Neural cell (in vitro differentiated cells): Measurements from ENCODE around the gene ATP2A2.

Source experiments
- CTCF ChIP-seq: fragments of 450-650 bp; IDR thresholded peaks from 2 replicates; pipeline ENCODE4 v1.5.1; 2014; ENCODE audit warnings: antibody characterized with exemption, mild to moderate bottlenecking, moderate library complexity; ENCODE audit not compliant: poor library complexity, severe bottlenecking
- EP300 ChIP-seq: fragments of 450-650 bp; conservative IDR thresholded peaks from 2 replicates; pipeline ENCODE4 v1.6.1; 2014; ENCODE audit warnings: antibody characterized with exemption, mild to moderate bottlenecking, moderate library complexity; ENCODE audit not compliant: poor library complexity, severe bottlenecking
- EZH2 ChIP-seq: fragments of 200-600, 300-800 bp; shearing (Covaris generic), sonication (generic); IDR thresholded peaks from 2 replicates; pipeline ENCODE4 v1.6.1; 2014; ENCODE audit warnings: antibody characterized with exemption, low read length, borderline replicate concordance, mild to moderate bottlenecking; ENCODE audit not compliant: insufficient read depth, poor library complexity, severe bottlenecking
- MXI1 ChIP-seq: fragments of 450-650 bp; conservative IDR thresholded peaks from 2 replicates; pipeline ENCODE4 v1.6.1; 2014; ENCODE audit warnings: antibody characterized with exemption, mild to moderate bottlenecking; ENCODE audit not compliant: poor library complexity, severe bottlenecking
- POLR2AphosphoS5 ChIP-seq: IDR thresholded peaks from 2 replicates; pipeline ENCODE4 v1.6.1; 2012
- RAD21 ChIP-seq: fragments of 450-650 bp; conservative IDR thresholded peaks from 2 replicates; pipeline ENCODE4 v1.6.1; 2014; ENCODE audit warnings: antibody characterized with exemption, mild to moderate bottlenecking, moderate library complexity
- REST ChIP-seq: IDR thresholded peaks from 2 replicates; pipeline ENCODE4 v1.6.1; 2012; ENCODE audit warnings: borderline replicate concordance
- SMC3 ChIP-seq: fragments of 450-650 bp; conservative IDR thresholded peaks from 2 replicates; pipeline ENCODE4 v1.6.1; 2014; ENCODE audit warnings: antibody characterized with exemption, mild to moderate bottlenecking, moderate library complexity; ENCODE audit not compliant: poor library complexity
- TAF1 ChIP-seq: IDR thresholded peaks from 2 replicates; pipeline ENCODE4 v1.6.1; 2012; ENCODE audit warnings: low read depth

GRCh38 chr12:110266980-110267620 lies 13.9 kb upstream of the ATP2A2 start:
- TF ChIP-seq CTCF, result no peak
- TF ChIP-seq REST, result no peak
- no peak for TF ChIP-seq POLR2AphosphoS5
- no peak for TF ChIP-seq SMC3
- no peak for TF ChIP-seq RAD21
- TF ChIP-seq EZH2, result no peak
- no peak for TF ChIP-seq EP300
- no peak for TF ChIP-seq MXI1
- TF ChIP-seq TAF1, result no peak
